Prostate gland (tissue), 2 donors: Measurements from ENCODE around the gene NIM1K.

Source experiments
- POLR2A ChIP-seq: fragments of 450-650 bp; IDR thresholded peaks from one replicate; pipeline ENCODE4 v1.6.1; 2016; ENCODE audit warnings: antibody characterized with exemption, mild to moderate bottlenecking
- POLR2AphosphoS5 ChIP-seq: sonication (generic); formaldehyde crosslinking; IDR thresholded peaks from one replicate; pipeline ENCODE4 v1.6.1; 2017; ENCODE audit warnings: antibody characterized with exemption
- TF ChIP-seq, protein P1 (sequence below), 4 experiments: fragments of 200-600 bp in 2 of 4; fragments of 450-650 bp in 2 of 4; sonication (generic) in 2 of 4; IDR thresholded peaks; 1 replicate in 3 of 4; 2 replicates in 1 of 4; pipeline ENCODE4 v1.5.1; 2016 to 2019; ENCODE audit warnings: antibody characterized with exemption in 4 of 4, mild to moderate bottlenecking in 2 of 4, moderate library complexity in 2 of 4

DNA sequence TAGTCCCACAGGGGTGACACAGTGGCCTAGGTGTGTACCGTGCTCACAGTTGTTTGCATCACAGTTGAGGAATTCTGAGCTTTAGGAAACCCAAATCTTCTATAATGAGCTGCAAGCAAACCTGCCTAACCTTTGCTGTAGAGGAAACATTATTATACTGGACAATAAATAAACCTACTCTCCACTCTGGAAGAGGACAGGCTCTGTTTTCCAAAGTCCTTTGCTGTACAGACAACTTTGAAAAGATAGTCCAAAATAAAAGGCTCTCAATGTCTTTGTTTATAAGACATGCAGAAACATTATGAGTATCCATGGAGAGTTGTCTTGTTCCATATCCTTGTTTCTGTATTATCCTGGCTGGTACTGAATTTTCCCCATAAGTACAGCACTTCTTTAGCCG is 42.0 kb upstream of the NIM1K start:
- TF ChIP-seq POLR2A (no peak), POLR2AphosphoS5 (no peak)
- TF ChIP-seq, protein P1, sequence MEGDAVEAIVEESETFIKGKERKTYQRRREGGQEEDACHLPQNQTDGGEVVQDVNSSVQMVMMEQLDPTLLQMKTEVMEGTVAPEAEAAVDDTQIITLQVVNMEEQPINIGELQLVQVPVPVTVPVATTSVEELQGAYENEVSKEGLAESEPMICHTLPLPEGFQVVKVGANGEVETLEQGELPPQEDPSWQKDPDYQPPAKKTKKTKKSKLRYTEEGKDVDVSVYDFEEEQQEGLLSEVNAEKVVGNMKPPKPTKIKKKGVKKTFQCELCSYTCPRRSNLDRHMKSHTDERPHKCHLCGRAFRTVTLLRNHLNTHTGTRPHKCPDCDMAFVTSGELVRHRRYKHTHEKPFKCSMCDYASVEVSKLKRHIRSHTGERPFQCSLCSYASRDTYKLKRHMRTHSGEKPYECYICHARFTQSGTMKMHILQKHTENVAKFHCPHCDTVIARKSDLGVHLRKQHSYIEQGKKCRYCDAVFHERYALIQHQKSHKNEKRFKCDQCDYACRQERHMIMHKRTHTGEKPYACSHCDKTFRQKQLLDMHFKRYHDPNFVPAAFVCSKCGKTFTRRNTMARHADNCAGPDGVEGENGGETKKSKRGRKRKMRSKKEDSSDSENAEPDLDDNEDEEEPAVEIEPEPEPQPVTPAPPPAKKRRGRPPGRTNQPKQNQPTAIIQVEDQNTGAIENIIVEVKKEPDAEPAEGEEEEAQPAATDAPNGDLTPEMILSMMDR (IDR thresholded peaks at IDR 0.05): no peak
